ENCODE measurements around the gene TACC2. TPM values are rescaled to one million over a fixed set of nuclear protein-coding genes. Genes with fewer than 3 reads are reported as not detected.

The TACC2 gene
- total RNA-seq, 1 donor from 2014 or later, result 32.2 TPM

- no peaks in the 10 kb centered on the region for H3K36me3 Mint-ChIP-seq (ENCODE audit: low read depth, unreplicated experiment)
- no peaks in the 10 kb centered on the region for H3K27me3 Mint-ChIP-seq (ENCODE audit: unreplicated experiment)
- no peak for TF ChIP-seq CTCF (IDR thresholded peaks at IDR 0.05; ENCODE audit: unreplicated experiment)
Observed at GRCh38 chr10:122050811-122051210, 61.8 kb downstream of the TACC2 start.

GRCh38 chr10:122051609-122052385 lies 62.8 kb downstream of the TACC2 start:
- Mint-ChIP-seq H3K4me1 (ENCODE audit: unreplicated experiment) (peaks cover 3% of the 10 kb centered on the region), H3K4me3 (ENCODE audit: unreplicated experiment) (no peak overlapping the region), H3K27me3 (ENCODE audit: unreplicated experiment) (peaks cover 3% of the 10 kb centered on the region), H3K27ac (ENCODE audit: unreplicated experiment) (no peak overlapping the region), H3K9me3 (ENCODE audit: unreplicated experiment) (no peaks in the 10 kb centered on the region), H3K36me3 (ENCODE audit: low read depth, unreplicated experiment) (no peaks in the 10 kb centered on the region)
- TF ChIP-seq CTCF (IDR thresholded peaks at IDR 0.05; ENCODE audit: unreplicated experiment), result peak; percentile 85
- peak; percentile 62 for DNase-seq (ENCODE audit: low spot score)

More at GRCh38 chr10:122050811-122051210, 61.8 kb downstream of the TACC2 start:
- Mint-ChIP-seq H3K4me3 (ENCODE audit: unreplicated experiment) (no peak overlapping the region), H3K9me3 (ENCODE audit: unreplicated experiment) (no peaks in the 10 kb centered on the region), H3K27ac (ENCODE audit: unreplicated experiment) (no peak overlapping the region), H3K4me1 (ENCODE audit: unreplicated experiment) (peaks cover 3% of the 10 kb centered on the region)
- no peak for DNase-seq (ENCODE audit: low spot score)

- no peak for DNase-seq (ENCODE audit: low spot score)
- H3K4me1 Mint-ChIP-seq (ENCODE audit: unreplicated experiment), result peaks cover 3% of the 10 kb centered on the region
- H3K9me3 Mint-ChIP-seq (ENCODE audit: unreplicated experiment), result no peaks in the 10 kb centered on the region
- no peak overlapping the region for H3K4me3 Mint-ChIP-seq (ENCODE audit: unreplicated experiment)
- H3K27ac Mint-ChIP-seq (ENCODE audit: unreplicated experiment), result no peak overlapping the region
- no peak for TF ChIP-seq CTCF (IDR thresholded peaks at IDR 0.05; ENCODE audit: unreplicated experiment)
- H3K36me3 Mint-ChIP-seq (ENCODE audit: low read depth, unreplicated experiment), result no peaks in the 10 kb centered on the region
- H3K27me3 Mint-ChIP-seq (ENCODE audit: unreplicated experiment), result peaks cover 3% of the 10 kb centered on the region
Observed at GRCh38 chr10:122052701-122053100, 63.7 kb downstream of the TACC2 start.

- no peak for TF ChIP-seq CTCF (IDR thresholded peaks at IDR 0.05; ENCODE audit: unreplicated experiment)
- peaks cover 3% of the 10 kb centered on the region for H3K4me1 Mint-ChIP-seq (ENCODE audit: unreplicated experiment)
- no peak for DNase-seq (ENCODE audit: low spot score)
- H3K27ac Mint-ChIP-seq (ENCODE audit: unreplicated experiment), result no peak overlapping the region
- H3K4me3 Mint-ChIP-seq (ENCODE audit: unreplicated experiment), result no peak overlapping the region
- H3K9me3 Mint-ChIP-seq (ENCODE audit: unreplicated experiment), result no peaks in the 10 kb centered on the region
- no peaks in the 10 kb centered on the region for H3K36me3 Mint-ChIP-seq (ENCODE audit: low read depth, unreplicated experiment)
- peaks cover 3% of the 10 kb centered on the region for H3K27me3 Mint-ChIP-seq (ENCODE audit: unreplicated experiment)
Observed at GRCh38 chr10:122053314-122053713, 64.4 kb downstream of the TACC2 start.
